IMR-90 (cell line): Measurements from ENCODE around the gene CRYGS. TPM values are rescaled to one million over a fixed set of nuclear protein-coding genes. Genes with fewer than 3 reads are reported as not detected.
A peak's percentile ranks its signal among the peaks of the same experiment; 100 is the strongest.
"Not testable (repeated sequence)": the region's sequence is repeated elsewhere in the genome, so short reads cannot be mapped to it uniquely, and the experiment has no call there.

ENCODE experiments used
- ATAC-seq: fragments of 200-7000 bp; cut with Tn5 transposase; 2 replicates; pipeline ENCODE4 v1.9.1; 2020; ENCODE audit warnings: low read depth, mild to moderate bottlenecking, moderate library complexity
- BruUV-seq: library from RNA; stranded (reverse); fragments of 400-500 nt; replicated peaks from 2 replicates; lab custom pipeline; 2021; lab: Mats Ljungman, UMichigan
- CTCF ChIA-PET: fragments of 300-600 bp; formaldehyde crosslinking; extraction: SDS; loops from one replicate; lab custom pipeline; 2021; ENCODE audit warnings: antibody characterized with exemption; lab: Yijun Ruan, JAX
- POLR2A ChIA-PET: fragments of 300-600 bp; sonication (Branson Sonifier 250); formaldehyde crosslinking; loops from one replicate; lab custom pipeline; 2022; ENCODE audit warnings: antibody characterized with exemption; ENCODE audit not compliant: unreplicated experiment; lab: Charles Lee
- DNase-seq: peaks from one replicate; pipeline ENCODE4 v3.0.0; 2013
- H2AFZ ChIP-seq: replicated peaks from 2 replicates; pipeline ENCODE3; 2013; ENCODE audit warnings: low read length, mild to moderate bottlenecking; ENCODE audit not compliant: poor library complexity
- H2AK5ac ChIP-seq: 2 replicates; pipeline ENCODE4 v1.6.1; 2013; ENCODE audit warnings: low read depth, low read length, inconsistent platforms
- H2AK9ac ChIP-seq: replicated peaks from 2 replicates; pipeline ENCODE3; 2013; ENCODE audit warnings: mild to moderate bottlenecking, low read depth, low read length, moderate library complexity; ENCODE audit not compliant: poor library complexity
- H2BK120ac ChIP-seq: 2 replicates; pipeline ENCODE4 v1.6.1; 2013; ENCODE audit warnings: low read depth, low read length, inconsistent platforms
- H2BK15ac ChIP-seq: 3 replicates; pipeline ENCODE4 v1.6.1; 2013; ENCODE audit warnings: low read depth, low read length, inconsistent platforms
- H2BK20ac ChIP-seq: 2 replicates; pipeline ENCODE4 v1.6.1; 2013; ENCODE audit warnings: low read depth, mild to moderate bottlenecking, inconsistent platforms, low read length, moderate library complexity
- H2BK5ac ChIP-seq: 2 replicates; pipeline ENCODE4 v1.6.1; 2013; ENCODE audit warnings: mild to moderate bottlenecking, low read depth, low read length, inconsistent platforms; ENCODE audit not compliant: poor library complexity, severe bottlenecking
- H3K14ac ChIP-seq: replicated peaks from 2 replicates; pipeline ENCODE4 v1.6.1; 2013; ENCODE audit warnings: low read depth, low read length, inconsistent platforms
- H3K18ac ChIP-seq: 2 replicates; pipeline ENCODE4 v1.6.1; 2013; ENCODE audit warnings: low read depth, low read length, control low read depth
- H3K23ac ChIP-seq: 2 replicates; pipeline ENCODE4 v1.6.1; 2013; ENCODE audit warnings: low read depth, low read length, inconsistent platforms
- H3K27ac ChIP-seq: 2 replicates; pipeline ENCODE4 v1.5.1; 2013; ENCODE audit warnings: mild to moderate bottlenecking, control low read depth, low read length; ENCODE audit not compliant: insufficient read depth
- H3K27me3 ChIP-seq: 2 replicates; pipeline ENCODE4 v1.6.1; 2013; ENCODE audit warnings: low read length; ENCODE audit not compliant: control insufficient read depth, insufficient read depth
- H3K36me3 ChIP-seq: 2 replicates; pipeline ENCODE4 v1.6.1; 2013; ENCODE audit warnings: low read length, mixed read lengths; ENCODE audit not compliant: control insufficient read depth, insufficient read depth
- H3K4ac ChIP-seq: 2 replicates; pipeline ENCODE4 v1.6.1; 2013; ENCODE audit warnings: low read depth, low read length, inconsistent platforms
- H3K4me1 ChIP-seq: 2 replicates; pipeline ENCODE4 v1.6.1; 2013; ENCODE audit warnings: low read length, mixed read lengths; ENCODE audit not compliant: control insufficient read depth, insufficient read depth
- H3K4me2 ChIP-seq: 2 replicates; pipeline ENCODE4 v1.6.1; 2013; ENCODE audit warnings: low read depth, mild to moderate bottlenecking, control low read depth, low read length, moderate library complexity
- H3K4me3 ChIP-seq: 2 replicates; pipeline ENCODE4 v1.5.1; 2013; ENCODE audit warnings: low read depth, mild to moderate bottlenecking, control low read depth, low read length, moderate library complexity; ENCODE audit not compliant: insufficient read depth
- H3K56ac ChIP-seq: 2 replicates; pipeline ENCODE4 v1.6.1; 2013; ENCODE audit warnings: low read length, inconsistent platforms; ENCODE audit not compliant: insufficient read depth; ENCODE audit errors: extremely low read depth
- H3K79me1 ChIP-seq, 2 experiments: 2 replicates each; pipeline ENCODE4 v1.6.1; 2013; ENCODE audit warnings: low read length in 2 of 2, inconsistent platforms in 1 of 2, low read depth in 1 of 2
- H3K9ac ChIP-seq: 2 replicates; pipeline ENCODE4 v1.6.1; 2013; ENCODE audit warnings: low read depth, low read length, control low read depth
- H3K9me1 ChIP-seq: 2 replicates; pipeline ENCODE4 v1.6.1; 2013; ENCODE audit warnings: low read length, inconsistent platforms; ENCODE audit not compliant: insufficient read depth
- H3K9me3 ChIP-seq: 2 replicates; pipeline ENCODE4 v1.6.1; 2013; ENCODE audit warnings: low read length; ENCODE audit not compliant: control insufficient read depth, insufficient read depth
- H4K20me1 ChIP-seq: 2 replicates; pipeline ENCODE4 v1.6.1; 2013; ENCODE audit warnings: low read length, inconsistent platforms; ENCODE audit not compliant: insufficient read depth
- H4K5ac ChIP-seq: 2 replicates; pipeline ENCODE4 v1.6.1; 2013; ENCODE audit warnings: mild to moderate bottlenecking, low read depth, low read length, control low read depth
- H4K8ac ChIP-seq, 2 experiments: 2 replicates each; pipeline ENCODE4 v1.6.1; 2013; ENCODE audit warnings: low read depth in 2 of 2, low read length in 2 of 2, control low read depth in 1 of 2, inconsistent platforms in 1 of 2
- H4K91ac ChIP-seq: 2 replicates; pipeline ENCODE4 v1.6.1; 2013; ENCODE audit warnings: low read depth, low read length, inconsistent platforms; ENCODE audit not compliant: insufficient read depth
- WGBS, 2 experiments: methylation state at CpG; one replicate each; pipeline versions ENCODE4 v1.1.5 to v1.1.7; 2013; ENCODE audit warnings: missing lambda C conversion rate in 2 of 2; ENCODE audit not compliant: insufficient read length in 1 of 2; ENCODE audit errors: extremely low coverage in 2 of 2; 5-methylcytosine and 5-hydroxymethylcytosine counted together
- dilution Hi-C: fragments of 300-500 bp; cut with HindIII; formaldehyde crosslinking; loops from one replicate; pipeline ENCODE4 v1.14.3; 2018; ENCODE audit warnings: low sequenced_read_pairs; ENCODE audit not compliant: unreplicated experiment
- in situ Hi-C: fragments of 300-500 bp; cut with MboI; formaldehyde crosslinking; loops from 3 replicates; pipeline ENCODE4 v1.14.3; 2019; ENCODE audit warnings: low sequenced_read_pairs, inconsistent platforms, mixed read lengths
- intact Hi-C: fragments of 100-400 bp; cut with micrococcal nuclease; formaldehyde crosslinking; loops from 2 replicates; pipeline ENCODE4 v1.10.0; 2022
- polyA plus RNA-seq, 3 experiments: library from polyadenylated mRNA; depleted of rRNA; stranded (reverse); fragments of >200 nt; gene quantifications; 2 replicates each; pipeline ENCODE4 v1.2.3, GENCODE V29; 2012; ENCODE audit warnings: low replicate concordance in 1 of 3
- total RNA-seq: library from RNA; depleted of rRNA; stranded (reverse); fragments of >200 nt; gene quantifications from 2 replicates; pipeline ENCODE4 v1.2.3, GENCODE V29; 2012

Gene CRYGS
- total and polyA plus RNA-seq, 2 of the 4 experiments (the other 2 are of a cell fraction), result 0.36 to 2.1 TPM

DNA sequence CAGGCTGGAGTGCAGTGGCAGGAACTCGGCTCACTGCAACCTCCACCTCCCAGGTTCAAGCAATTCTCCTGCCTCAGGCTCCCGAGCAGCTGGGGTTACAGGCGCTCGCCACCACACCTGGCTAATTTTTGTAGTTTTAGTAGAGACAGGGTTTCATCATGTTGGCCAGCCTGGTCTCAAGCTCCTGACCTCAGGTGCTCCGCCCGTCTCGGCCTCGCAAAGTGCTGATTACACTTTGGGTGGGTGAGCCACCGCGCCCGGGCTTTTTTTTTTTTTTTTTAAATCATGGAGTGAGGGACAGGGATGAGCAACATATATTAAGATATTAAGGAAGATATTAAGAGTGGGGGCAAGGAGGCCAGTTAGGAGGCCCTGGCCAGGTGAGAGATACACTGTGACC is 25.2 kb upstream of the CRYGS start:
- H2BK20ac ChIP-seq, H3K9ac ChIP-seq, H2AK5ac ChIP-seq, ATAC-seq, H3K36me3 ChIP-seq, H3K18ac ChIP-seq, H3K9me3 ChIP-seq, DNase-seq, H3K4ac ChIP-seq, H4K5ac ChIP-seq, dilution Hi-C loops, H2AK9ac ChIP-seq, H4K20me1 ChIP-seq, H2BK120ac ChIP-seq, in situ Hi-C loops, H3K9me1 ChIP-seq, BruUV-seq, H4K91ac ChIP-seq, H3K14ac ChIP-seq, H3K27me3 ChIP-seq, POLR2A ChIA-PET, H2BK5ac ChIP-seq, H3K23ac ChIP-seq, H3K4me1 ChIP-seq, H3K4me2 ChIP-seq, H3K56ac ChIP-seq, CTCF ChIA-PET, H3K27ac ChIP-seq, H2BK15ac ChIP-seq, H3K4me3 ChIP-seq: not testable (repeated sequence)
- H4K8ac ChIP-seq, result peak overlapping the region in 1 of 2 experiments; percentile 39; a peak in 1 of 4 replicates
- peaks cover 17 to 39% of the 10 kb centered on the region in 2 experiments for H3K79me1 ChIP-seq
- intact Hi-C loops, result loop anchor here (5.0 kb wide), 1 partner anchor 462 kb away; the partner anchor contains the start of gene ETV5
- 100% methylated on average over 2 of the region's 11 CpGs; no CpG with 5 or more reads in 1 of the 2 experiments for WGBS, 2 experiments
- H2AFZ ChIP-seq, result peak overlapping the region; percentile 100
